GM12872 (cell line): ENCODE results near the gene FCHSD1.

ENCODE experiments used
- TF ChIP-seq, protein P1 (sequence below): IDR thresholded peaks from 3 replicates; pipeline ENCODE4 v1.5.1; 2011; ENCODE audit warnings: low read depth, mild to moderate bottlenecking, low read length, moderate library complexity; ENCODE audit not compliant: insufficient read depth

Gene FCHSD1

DNA sequence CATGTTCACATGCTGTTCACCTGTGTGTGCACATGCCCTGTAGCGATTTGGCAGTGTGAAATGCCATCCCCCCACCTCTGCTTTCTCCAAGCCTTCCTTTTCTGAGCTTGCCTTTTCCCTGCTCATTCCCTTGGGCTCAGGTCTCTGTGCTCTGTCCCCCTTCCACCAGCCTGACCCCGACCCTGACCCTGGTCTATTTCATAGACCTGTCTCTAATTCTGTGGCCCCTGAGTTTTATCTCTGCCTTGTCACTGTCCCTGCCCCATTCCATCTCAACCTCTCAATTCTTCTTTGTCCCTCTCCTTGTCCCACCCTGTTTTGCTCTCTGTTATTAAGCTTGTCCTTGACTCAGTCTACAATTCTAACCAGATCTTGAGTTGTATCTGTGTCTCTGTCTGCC is 30.1 kb upstream of the FCHSD1 start:
- TF ChIP-seq, protein P1, sequence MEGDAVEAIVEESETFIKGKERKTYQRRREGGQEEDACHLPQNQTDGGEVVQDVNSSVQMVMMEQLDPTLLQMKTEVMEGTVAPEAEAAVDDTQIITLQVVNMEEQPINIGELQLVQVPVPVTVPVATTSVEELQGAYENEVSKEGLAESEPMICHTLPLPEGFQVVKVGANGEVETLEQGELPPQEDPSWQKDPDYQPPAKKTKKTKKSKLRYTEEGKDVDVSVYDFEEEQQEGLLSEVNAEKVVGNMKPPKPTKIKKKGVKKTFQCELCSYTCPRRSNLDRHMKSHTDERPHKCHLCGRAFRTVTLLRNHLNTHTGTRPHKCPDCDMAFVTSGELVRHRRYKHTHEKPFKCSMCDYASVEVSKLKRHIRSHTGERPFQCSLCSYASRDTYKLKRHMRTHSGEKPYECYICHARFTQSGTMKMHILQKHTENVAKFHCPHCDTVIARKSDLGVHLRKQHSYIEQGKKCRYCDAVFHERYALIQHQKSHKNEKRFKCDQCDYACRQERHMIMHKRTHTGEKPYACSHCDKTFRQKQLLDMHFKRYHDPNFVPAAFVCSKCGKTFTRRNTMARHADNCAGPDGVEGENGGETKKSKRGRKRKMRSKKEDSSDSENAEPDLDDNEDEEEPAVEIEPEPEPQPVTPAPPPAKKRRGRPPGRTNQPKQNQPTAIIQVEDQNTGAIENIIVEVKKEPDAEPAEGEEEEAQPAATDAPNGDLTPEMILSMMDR = no peak

DNA sequence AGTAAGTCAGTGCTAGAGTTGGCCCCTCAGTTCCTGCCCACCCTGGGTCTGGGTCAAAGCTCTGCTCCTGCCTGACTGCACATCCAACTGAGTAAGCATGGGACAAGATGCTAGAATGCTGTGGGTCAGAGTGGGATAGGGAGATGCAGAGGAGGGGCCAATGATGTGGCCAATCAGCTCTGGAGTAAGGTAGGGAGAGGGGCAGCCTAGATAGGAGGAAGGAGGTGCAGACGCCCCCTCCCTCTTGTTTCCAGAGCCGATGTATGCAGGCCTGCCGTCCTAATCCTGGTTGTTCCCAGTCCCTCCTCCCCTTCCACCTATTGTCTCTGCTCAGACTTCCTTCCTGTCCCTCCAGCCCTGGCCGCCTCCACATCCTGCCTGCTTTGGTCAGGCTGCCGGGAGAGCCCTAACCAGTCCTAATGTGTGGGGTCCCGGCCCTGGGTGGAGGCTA is 29.6 kb upstream of the FCHSD1 start:
- TF ChIP-seq, protein P1 = no peak

DNA sequence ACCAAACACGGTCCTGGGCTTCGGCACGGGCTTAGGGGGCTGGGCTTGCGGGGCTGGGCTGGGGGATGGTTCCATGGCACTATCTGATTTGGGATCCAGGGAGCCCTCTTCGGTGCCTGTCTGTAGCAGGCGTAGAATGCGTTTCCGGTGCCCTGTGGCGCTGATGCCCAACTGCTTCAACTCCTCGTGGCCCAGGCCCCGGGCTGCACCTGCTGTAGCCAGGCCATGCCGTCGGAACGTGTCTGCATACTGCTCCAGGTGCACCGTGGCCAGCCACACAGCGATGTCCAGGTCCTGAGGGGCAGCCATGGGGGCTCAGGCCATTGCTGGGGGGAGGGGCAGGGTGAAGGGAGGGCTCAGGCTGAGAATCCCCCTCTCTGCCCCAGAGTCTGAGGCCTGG is 29.0 kb upstream of the FCHSD1 start:
- TF ChIP-seq, protein P1 = no peak

GRCh38 chr5:141677415-141677814 is 26.2 kb upstream of the FCHSD1 start:
- TF ChIP-seq, protein P1 = peak; percentile 43; the same call in 1 of the 3 replicates

DNA sequence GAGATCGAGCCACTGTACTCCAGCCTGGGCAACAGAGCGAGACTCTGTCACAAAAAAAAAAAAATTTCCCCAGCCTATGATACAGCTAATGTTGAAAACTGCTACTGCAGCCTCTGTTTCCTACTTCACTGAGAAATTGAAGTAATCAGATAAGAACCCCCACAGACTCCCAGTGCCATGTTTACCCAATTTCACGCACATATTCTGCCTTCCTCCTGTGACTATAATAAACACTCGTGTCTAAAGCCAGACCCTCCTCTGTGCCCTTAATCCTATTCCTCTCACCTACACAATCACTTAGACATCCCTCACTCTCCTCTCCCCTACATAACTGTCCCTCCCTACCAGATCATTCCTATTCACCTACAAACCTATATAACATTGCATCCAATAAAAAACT is 24.5 kb upstream of the FCHSD1 start:
- TF ChIP-seq, protein P1 = no peak

DNA sequence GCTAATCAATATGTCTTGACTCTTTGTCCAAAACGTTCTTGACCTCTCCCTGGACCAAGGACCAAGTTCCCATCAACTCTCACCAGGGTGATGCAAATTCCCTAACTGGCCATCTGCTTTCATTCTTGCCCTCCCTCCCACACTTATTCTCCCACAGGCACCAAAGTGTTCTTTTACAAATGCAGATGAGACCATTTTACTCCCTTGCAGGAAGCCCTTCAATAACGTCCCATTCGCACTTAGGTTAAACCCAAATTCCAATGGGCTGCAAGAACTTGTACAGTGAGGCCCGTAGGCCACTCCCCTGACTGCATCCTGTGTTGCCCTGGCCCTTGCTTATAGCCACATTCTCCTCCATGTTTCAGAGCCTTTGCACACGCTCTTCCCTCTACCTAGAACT is 23.5 kb upstream of the FCHSD1 start:
- TF ChIP-seq, protein P1 = no peak

DNA sequence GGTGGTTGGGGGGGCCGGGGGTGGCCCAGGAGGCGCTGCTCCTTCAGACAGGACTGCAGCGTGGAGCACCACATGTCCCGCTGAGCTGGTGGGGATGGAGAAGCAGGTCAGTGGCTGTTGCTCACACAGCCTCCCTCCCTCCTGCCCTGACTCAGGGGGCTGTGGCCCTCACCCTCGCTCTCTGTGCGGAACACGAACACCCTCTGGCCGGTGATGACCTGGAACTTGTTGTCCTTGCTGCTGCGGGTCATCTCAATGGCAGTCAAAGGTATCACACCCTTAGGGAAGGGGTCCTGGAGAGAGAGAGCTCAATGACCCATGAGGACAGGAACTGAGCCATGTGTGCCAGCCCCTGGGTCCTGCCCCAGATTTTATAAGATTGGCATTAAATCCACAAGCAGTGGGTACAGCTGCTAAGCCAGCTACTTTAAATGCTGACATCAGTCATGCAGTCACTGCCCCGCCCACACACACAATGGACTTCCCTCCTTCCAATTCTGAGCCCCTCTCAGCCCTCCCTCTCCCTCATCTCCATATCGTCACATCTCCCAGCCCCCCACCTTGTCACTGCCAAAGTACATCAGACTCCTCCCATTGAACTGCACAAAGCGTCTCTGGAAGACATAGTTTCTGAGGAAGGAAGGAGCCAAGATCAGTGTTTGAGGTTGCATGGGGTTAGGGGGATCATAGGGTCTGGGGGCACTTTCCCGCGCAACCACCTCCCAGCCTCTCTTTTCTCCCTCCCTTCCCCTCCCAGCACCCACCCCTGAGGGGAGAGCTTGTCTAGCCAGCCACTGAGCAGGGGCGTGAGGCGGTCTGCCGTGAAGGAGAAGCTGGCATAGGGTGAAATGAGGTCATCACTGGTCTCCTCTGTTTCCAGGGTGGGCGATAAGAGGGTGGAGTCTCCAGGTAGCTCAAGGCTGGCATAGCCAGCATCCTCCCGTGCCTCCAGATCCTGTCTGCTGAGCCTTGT is 21.9 kb upstream of the FCHSD1 start:
- TF ChIP-seq, protein P1 = no peak
